Panc1 (cell line): ENCODE results near the gene RUFY2. TPM values are rescaled to one million over a fixed set of nuclear protein-coding genes. Genes with fewer than 3 reads are reported as not detected.

Experiments
- ATAC-seq: fragments of 200-7000 bp; cut with Tn5 transposase; 2 replicates; pipeline ENCODE4 v1.9.1; 2020; ENCODE audit warnings: mild to moderate bottlenecking, moderate library complexity
- BruUV-seq: library from RNA; stranded (reverse); fragments of 400-500 nt; replicated peaks from 2 replicates; lab custom pipeline; 2021; lab: Mats Ljungman, UMichigan
- CTCF ChIA-PET: fragments of 300-600 bp; sonication (Branson Sonifier 250); formaldehyde crosslinking; loops from one replicate; lab custom pipeline; 2022; ENCODE audit warnings: antibody characterized with exemption; lab: Charles Lee
- POLR2A ChIA-PET: fragments of 300-600 bp; sonication (Branson Sonifier 250); formaldehyde crosslinking; loops from one replicate; lab custom pipeline; 2022; ENCODE audit warnings: antibody characterized with exemption; lab: Charles Lee
- DNase-seq: peaks from one replicate; pipeline ENCODE4 v3.0.0-alpha.2; 2010; ENCODE audit warnings: low read depth, low spot score
- H3K27ac ChIP-seq: 2 replicates; pipeline ENCODE4 v1.5.1; 2011; ENCODE audit warnings: mild to moderate bottlenecking, low read length, inconsistent platforms
- H3K27me3 ChIP-seq: fragments of 200-500 bp; sonication (Bioruptor generic); 2 replicates; pipeline ENCODE4 v1.6.0; 2014; ENCODE audit warnings: low read length, inconsistent platforms; ENCODE audit not compliant: control insufficient read depth, insufficient read depth
- H3K36me3 ChIP-seq: fragments of 200-500 bp; sonication (Bioruptor generic); 2 replicates; pipeline ENCODE4 v1.5.1; 2014; ENCODE audit warnings: inconsistent platforms, mild to moderate bottlenecking, low read length, moderate library complexity; ENCODE audit not compliant: control insufficient read depth, insufficient read depth
- H3K4me1 ChIP-seq: 2 replicates; pipeline ENCODE4 v1.5.1; 2011; ENCODE audit warnings: inconsistent platforms, mild to moderate bottlenecking, low read length, moderate library complexity; ENCODE audit not compliant: control insufficient read depth, insufficient read depth
- H3K4me3 ChIP-seq, 2 experiments: 2 replicates each; pipeline ENCODE4 v1.5.1; 2011 to 2012; ENCODE audit warnings: low read depth in 2 of 2, low read length in 2 of 2, mild to moderate bottlenecking in 2 of 2, inconsistent platforms in 1 of 2, moderate library complexity in 1 of 2
- H3K9me3 ChIP-seq: fragments of 200-500 bp; sonication (Bioruptor generic); 2 replicates; pipeline ENCODE4 v1.5.1; 2014; ENCODE audit warnings: low read depth, mild to moderate bottlenecking, inconsistent platforms, low read length, moderate library complexity; ENCODE audit not compliant: control insufficient read depth, insufficient read depth
- CTCF ChIP-seq: fragments of 450-650 bp; IDR thresholded peaks from 2 replicates; pipeline ENCODE4 v1.5.1; 2017; ENCODE audit warnings: mild to moderate bottlenecking
- POLR2AphosphoS5 ChIP-seq: IDR thresholded peaks from 2 replicates; pipeline ENCODE4 v1.6.1; 2012; ENCODE audit warnings: mild to moderate bottlenecking, low read depth, low read length, moderate library complexity
- REST ChIP-seq, 2 experiments: IDR thresholded peaks; 2 replicates each; pipeline ENCODE4 v1.6.1; 2011 to 2012; ENCODE audit warnings: low read depth in 2 of 2, control low read depth in 1 of 2, low read length in 1 of 2, mild to moderate bottlenecking in 1 of 2, moderate library complexity in 1 of 2; ENCODE audit not compliant: insufficient read depth in 1 of 2
- SIN3A ChIP-seq: IDR thresholded peaks from 2 replicates; pipeline ENCODE4 v1.6.1; 2012; ENCODE audit warnings: low read depth, mild to moderate bottlenecking, low read length, moderate library complexity, borderline replicate concordance; ENCODE audit not compliant: insufficient read depth
- TCF7L2 ChIP-seq: IDR thresholded peaks from 2 replicates; pipeline ENCODE4 v1.6.1; 2011; ENCODE audit warnings: mild to moderate bottlenecking, low read depth, low read length, inconsistent platforms
- in situ Hi-C: cut with HindIII; loops from 2 replicates; pipeline ENCODE4 v1.10.0; 2016; ENCODE audit warnings: low sequenced_read_pairs, low pct_unique_long_range_greater_than_20kb
- intact Hi-C: fragments of 100-400 bp; cut with micrococcal nuclease; formaldehyde crosslinking; loops from one replicate; pipeline ENCODE4 v1.10.0; 2022; ENCODE audit not compliant: unreplicated experiment
- total RNA-seq: library from RNA; stranded (reverse); gene quantifications from one replicate; pipeline ENCODE4 v1.2.1, GENCODE V29; 2021; ENCODE audit not compliant: unreplicated experiment

The RUFY2 gene
- total RNA-seq, 1 experiment from 2014 or later: 25.1 TPM

GRCh38 chr10:68333058-68333395, 74.0 kb downstream of the RUFY2 start:
- no peak for DNase-seq
- no peaks in the 10 kb centered on the region for H3K9me3 ChIP-seq

More at GRCh38 chr10:68333058-68333395, 74.0 kb downstream of the RUFY2 start:
- H3K27ac ChIP-seq: peak overlapping the region; percentile 100
- TF ChIP-seq SIN3A (no peak), TCF7L2 (peak; percentile 46; the same call in 1 of the 2 replicates), POLR2AphosphoS5 (no peak), REST (IDR thresholded peaks at IDR 0.05; ENCODE audit: insufficient read depth in 1 of 2, low read depth in 2 of 2, low read length in 1 of 2) (no peak), CTCF (peak; percentile 32)
- H3K4me3 ChIP-seq: peak overlapping the region; percentile 65 to 90
- ATAC-seq: no peak
- CTCF ChIA-PET: interaction anchor here (0.7 kb wide), 1 partner anchor 264 kb away, joined by 3 read pairs; no protein-coding TSS in a partner anchor
- intact Hi-C loops: no loop called here
- H3K36me3 ChIP-seq: peaks cover 20% of the 10 kb centered on the region
- in situ Hi-C loops: no loop called here
- H3K4me1 ChIP-seq: peaks cover 56% of the 10 kb centered on the region
- H3K27me3 ChIP-seq: no peaks in the 10 kb centered on the region
- POLR2A ChIA-PET: interaction anchor here (0.5 to 0.7 kb wide), 4 partner anchors 10 to 623 kb away, joined by 3 to 5 read pairs (median 3); partner anchors contain the start of gene DDX21
- BruUV-seq: no TSS peak
